BLaER1 (cell line): ENCODE measurements around the gene GAP43.

Source experiments
- H3K27ac ChIP-seq: shearing (Covaris generic); formaldehyde crosslinking; 2 replicates; pipeline ENCODE4 v1.8.1; 2022
- H3K27me3 ChIP-seq: shearing (Covaris generic); formaldehyde crosslinking; 2 replicates; pipeline ENCODE4 v1.8.1; 2022
- H3K36me3 ChIP-seq: shearing (Covaris generic); formaldehyde crosslinking; 2 replicates; pipeline ENCODE4 v1.8.1; 2022
- H3K4me1 ChIP-seq: shearing (Covaris generic); formaldehyde crosslinking; 2 replicates; pipeline ENCODE4 v1.8.1; 2022
- H3K4me2 ChIP-seq: shearing (Covaris generic); formaldehyde crosslinking; 2 replicates; pipeline ENCODE4 v1.8.1; 2022
- H3K4me3 ChIP-seq: shearing (Covaris generic); formaldehyde crosslinking; 2 replicates; pipeline ENCODE4 v1.8.1; 2022
- H3K9ac ChIP-seq: shearing (Covaris generic); formaldehyde crosslinking; 2 replicates; pipeline ENCODE4 v1.8.1; 2022
- H3K9me3 ChIP-seq: shearing (Covaris generic); formaldehyde crosslinking; 2 replicates; pipeline ENCODE4 v1.8.1; 2022
- H4K20me1 ChIP-seq: shearing (Covaris generic); formaldehyde crosslinking; 2 replicates; pipeline ENCODE4 v1.8.1; 2022
- Cebpa-rat ChIP-seq: shearing (Covaris generic); IDR thresholded peaks from 2 replicates; pipeline ENCODE4 v1.8.1; 2022

GAP43 gene

GRCh38 chr3:115595611-115596275 is 27.6 kb upstream of the GAP43 start:
- no peak for TF ChIP-seq Cebpa-rat
- Histone ChIP-seq H3K4me1 (no peaks in the 10 kb centered on the region), H3K27ac (no peak overlapping the region), H3K9me3 (peaks cover 18% of the 10 kb centered on the region), H3K36me3 (no peaks in the 10 kb centered on the region), H3K27me3 (no peaks in the 10 kb centered on the region), H4K20me1 (no peaks in the 10 kb centered on the region), H3K4me3 (no peak overlapping the region), H3K9ac (no peak overlapping the region), H3K4me2 (no peak overlapping the region)

- no peak overlapping the region for H3K4me3 ChIP-seq
Observed at GRCh38 chr3:115598216-115598615, 25.1 kb upstream of the GAP43 start.

DNA sequence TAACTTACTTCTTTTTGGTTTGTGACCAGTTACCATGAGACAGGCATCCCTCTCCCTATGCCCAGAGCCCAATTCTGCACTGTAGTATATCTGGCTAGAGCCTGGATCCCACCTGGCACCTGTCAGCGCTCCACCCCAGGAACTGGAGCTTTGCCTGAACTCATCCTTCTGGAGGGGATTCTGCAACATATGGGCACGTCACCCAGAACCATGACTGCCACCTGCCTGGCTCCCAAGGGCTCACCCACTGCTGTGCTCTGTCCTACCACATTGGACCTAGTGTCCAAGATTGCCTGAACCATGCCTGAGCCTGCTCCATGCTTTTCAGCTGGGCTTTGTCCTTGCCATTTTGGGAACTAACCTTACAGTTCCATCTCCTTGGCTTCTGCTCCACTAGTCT is 21.1 kb upstream of the GAP43 start:
- no peaks in the 10 kb centered on the region for H3K36me3 ChIP-seq
- no peaks in the 10 kb centered on the region for H3K4me1 ChIP-seq
- no peak overlapping the region for H3K9ac ChIP-seq
- H3K4me3 ChIP-seq, result no peak overlapping the region
- H3K27ac ChIP-seq, result no peak overlapping the region
- no peaks in the 10 kb centered on the region for H3K27me3 ChIP-seq
- H3K4me2 ChIP-seq, result no peak overlapping the region
- no peak for TF ChIP-seq Cebpa-rat
- H4K20me1 ChIP-seq, result no peaks in the 10 kb centered on the region
- no peaks in the 10 kb centered on the region for H3K9me3 ChIP-seq

More at GRCh38 chr3:115598216-115598615, 25.1 kb upstream of the GAP43 start:
- Histone ChIP-seq H3K4me2 (no peak overlapping the region), H3K9me3 (peaks cover 18% of the 10 kb centered on the region), H3K36me3 (no peaks in the 10 kb centered on the region), H3K27ac (no peak overlapping the region), H3K9ac (no peak overlapping the region), H3K27me3 (no peaks in the 10 kb centered on the region), H3K4me1 (no peaks in the 10 kb centered on the region), H4K20me1 (no peaks in the 10 kb centered on the region)
- no peak for TF ChIP-seq Cebpa-rat

GRCh38 chr3:115611630-115612029 is 11.7 kb upstream of the GAP43 start:
- Histone ChIP-seq H3K9me3 (no peaks in the 10 kb centered on the region), H3K4me3 (no peak overlapping the region), H4K20me1 (no peaks in the 10 kb centered on the region), H3K27ac (no peak overlapping the region), H3K4me1 (no peaks in the 10 kb centered on the region), H3K9ac (no peak overlapping the region), H3K27me3 (no peaks in the 10 kb centered on the region), H3K4me2 (no peak overlapping the region), H3K36me3 (no peaks in the 10 kb centered on the region)
- TF ChIP-seq Cebpa-rat, result no peak

DNA sequence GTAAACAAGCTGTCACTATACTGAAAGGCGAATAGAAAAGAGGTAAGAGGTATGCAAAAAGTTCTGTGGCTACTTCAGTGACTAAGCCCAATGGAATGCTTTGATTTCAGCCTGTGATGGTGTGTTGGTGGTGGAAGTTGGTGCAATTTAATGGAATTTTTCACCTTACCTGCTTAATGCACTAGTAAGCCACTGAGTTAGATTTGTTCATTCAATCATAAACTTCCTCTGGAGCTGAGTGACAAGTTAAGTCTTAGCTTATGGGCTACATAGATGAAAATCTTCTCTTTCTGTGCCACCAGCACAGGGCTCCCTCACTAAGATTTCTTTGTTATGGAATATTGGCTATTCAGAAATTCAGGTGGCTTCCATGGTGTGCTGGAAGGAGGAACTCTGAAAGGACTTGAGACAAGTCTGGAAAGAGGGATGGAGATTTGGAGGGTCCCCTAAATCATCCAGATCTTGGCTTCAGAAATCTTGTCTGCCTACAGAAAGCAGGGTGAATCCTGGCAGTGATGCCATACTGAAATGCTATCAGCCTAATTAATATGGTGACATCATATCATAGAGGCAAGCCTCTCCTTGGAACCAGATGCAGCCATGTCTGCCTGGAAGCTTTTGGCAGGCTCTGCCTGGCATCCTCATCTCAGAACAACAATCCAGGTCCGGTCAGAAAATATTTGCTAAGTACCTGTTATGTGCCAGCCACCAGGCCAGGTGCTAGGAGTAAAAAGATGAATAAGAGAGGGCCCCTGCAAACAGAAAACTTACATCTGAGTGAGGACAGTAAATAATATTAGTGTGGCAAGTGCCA is 8.1 kb upstream of the GAP43 start:
- no peak overlapping the region for H3K9ac ChIP-seq
- TF ChIP-seq Cebpa-rat, result no peak
- no peaks in the 10 kb centered on the region for H4K20me1 ChIP-seq
- no peak overlapping the region for H3K4me3 ChIP-seq
- no peaks in the 10 kb centered on the region for H3K36me3 ChIP-seq
- no peak overlapping the region for H3K27ac ChIP-seq
- H3K4me1 ChIP-seq, result peaks cover 5% of the 10 kb centered on the region
- no peaks in the 10 kb centered on the region for H3K27me3 ChIP-seq
- no peaks in the 10 kb centered on the region for H3K9me3 ChIP-seq
- no peak overlapping the region for H3K4me2 ChIP-seq

GRCh38 chr3:115616461-115616860 is 6.8 kb upstream of the GAP43 start:
- Histone ChIP-seq H3K9me3 (no peaks in the 10 kb centered on the region), H3K4me2 (no peak overlapping the region), H4K20me1 (no peaks in the 10 kb centered on the region), H3K4me3 (no peak overlapping the region), H3K27me3 (no peaks in the 10 kb centered on the region), H3K4me1 (peaks cover 5% of the 10 kb centered on the region), H3K9ac (no peak overlapping the region), H3K36me3 (no peaks in the 10 kb centered on the region), H3K27ac (no peak overlapping the region)
- TF ChIP-seq Cebpa-rat, result no peak

GRCh38 chr3:115617591-115617990 is 5.7 kb upstream of the GAP43 start:
- no peak overlapping the region for H3K4me3 ChIP-seq

GRCh38 chr3:115624029-115624741 is 875 bp downstream of the GAP43 start:
- Histone ChIP-seq H3K27me3 (no peaks in the 10 kb centered on the region), H3K9me3 (no peaks in the 10 kb centered on the region), H4K20me1 (no peaks in the 10 kb centered on the region), H3K27ac (no peak overlapping the region), H3K9ac (no peak overlapping the region), H3K4me3 (no peak overlapping the region), H3K36me3 (no peaks in the 10 kb centered on the region), H3K4me1 (peaks cover 5% of the 10 kb centered on the region), H3K4me2 (no peak overlapping the region)
- no peak for TF ChIP-seq Cebpa-rat

More at GRCh38 chr3:115617591-115617990, 5.7 kb upstream of the GAP43 start:
- Histone ChIP-seq H3K27me3 (no peaks in the 10 kb centered on the region), H3K9ac (no peak overlapping the region), H3K4me1 (peaks cover 5% of the 10 kb centered on the region), H4K20me1 (no peaks in the 10 kb centered on the region), H3K36me3 (no peaks in the 10 kb centered on the region), H3K9me3 (no peaks in the 10 kb centered on the region), H3K27ac (no peak overlapping the region), H3K4me2 (no peak overlapping the region)
- no peak for TF ChIP-seq Cebpa-rat

DNA sequence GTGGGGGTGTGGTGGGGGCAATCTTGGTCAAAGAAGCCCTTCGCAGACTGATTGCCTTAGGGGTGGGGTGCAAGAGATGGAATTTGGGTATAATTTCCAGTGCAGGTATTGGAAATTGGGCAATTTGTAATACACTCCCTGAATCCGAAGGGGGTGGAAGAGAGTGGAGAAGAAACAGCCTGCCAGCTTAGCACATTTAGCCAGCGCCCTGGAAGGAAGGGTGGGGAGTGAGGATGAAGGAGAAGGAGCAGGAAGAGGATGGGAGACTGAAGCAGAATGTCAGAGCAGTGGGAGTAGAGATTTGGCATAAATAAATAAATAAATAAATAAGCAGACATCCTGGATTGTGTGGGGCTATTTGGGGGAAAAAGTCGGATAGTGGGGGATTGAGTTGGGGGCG is 1.6 kb downstream of the GAP43 start:
- no peak overlapping the region for H3K27ac ChIP-seq
- no peaks in the 10 kb centered on the region for H3K36me3 ChIP-seq
- no peaks in the 10 kb centered on the region for H3K9me3 ChIP-seq
- H3K9ac ChIP-seq, result no peak overlapping the region
- no peak overlapping the region for H3K4me2 ChIP-seq
- no peaks in the 10 kb centered on the region for H4K20me1 ChIP-seq
- no peaks in the 10 kb centered on the region for H3K4me1 ChIP-seq
- no peak for TF ChIP-seq Cebpa-rat
- H3K4me3 ChIP-seq, result no peak overlapping the region
- no peaks in the 10 kb centered on the region for H3K27me3 ChIP-seq

- H3K27ac ChIP-seq, result no peak overlapping the region
- no peak overlapping the region for H3K4me3 ChIP-seq
- no peaks in the 10 kb centered on the region for H3K27me3 ChIP-seq
- no peaks in the 10 kb centered on the region for H3K9me3 ChIP-seq
- H3K4me2 ChIP-seq, result no peak overlapping the region
- H4K20me1 ChIP-seq, result no peaks in the 10 kb centered on the region
- no peaks in the 10 kb centered on the region for H3K36me3 ChIP-seq
- TF ChIP-seq Cebpa-rat, result no peak
- H3K9ac ChIP-seq, result no peak overlapping the region
- H3K4me1 ChIP-seq, result no peaks in the 10 kb centered on the region
Observed at GRCh38 chr3:115626006-115626409, 2.7 kb downstream of the GAP43 start.
